ENCODE measurements around the gene SFXN2. TPM values are rescaled to one million over a fixed set of nuclear protein-coding genes. Genes with fewer than 3 reads are reported as not detected.
"Not testable (repeated sequence)": the region's sequence is repeated elsewhere in the genome, so short reads cannot be mapped to it uniquely, and the experiment has no call there.

The SFXN2 gene
- total RNA-seq, 4 donors from 2014 or later, result 1.4 to 7.8 (median 3.6) TPM

GRCh38 chr10:102681696-102682095, 32.7 kb upstream of the SFXN2 start:
- TF ChIP-seq, protein P1, sequence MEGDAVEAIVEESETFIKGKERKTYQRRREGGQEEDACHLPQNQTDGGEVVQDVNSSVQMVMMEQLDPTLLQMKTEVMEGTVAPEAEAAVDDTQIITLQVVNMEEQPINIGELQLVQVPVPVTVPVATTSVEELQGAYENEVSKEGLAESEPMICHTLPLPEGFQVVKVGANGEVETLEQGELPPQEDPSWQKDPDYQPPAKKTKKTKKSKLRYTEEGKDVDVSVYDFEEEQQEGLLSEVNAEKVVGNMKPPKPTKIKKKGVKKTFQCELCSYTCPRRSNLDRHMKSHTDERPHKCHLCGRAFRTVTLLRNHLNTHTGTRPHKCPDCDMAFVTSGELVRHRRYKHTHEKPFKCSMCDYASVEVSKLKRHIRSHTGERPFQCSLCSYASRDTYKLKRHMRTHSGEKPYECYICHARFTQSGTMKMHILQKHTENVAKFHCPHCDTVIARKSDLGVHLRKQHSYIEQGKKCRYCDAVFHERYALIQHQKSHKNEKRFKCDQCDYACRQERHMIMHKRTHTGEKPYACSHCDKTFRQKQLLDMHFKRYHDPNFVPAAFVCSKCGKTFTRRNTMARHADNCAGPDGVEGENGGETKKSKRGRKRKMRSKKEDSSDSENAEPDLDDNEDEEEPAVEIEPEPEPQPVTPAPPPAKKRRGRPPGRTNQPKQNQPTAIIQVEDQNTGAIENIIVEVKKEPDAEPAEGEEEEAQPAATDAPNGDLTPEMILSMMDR (IDR thresholded peaks at IDR 0.05), result no peak
- no peak for TF ChIP-seq POLR2A (IDR thresholded peaks at IDR 0.05)
- Histone ChIP-seq H3K4me3 (no peak overlapping the region), H3K27me3 (no peaks in the 10 kb centered on the region), H3K27ac (no peak overlapping the region), H3K36me3 (peaks cover 0 to 34% (median 0%) of the 10 kb centered on the region in 3 donors), H3K9me3 (no peaks in the 10 kb centered on the region), H3K4me1 (peaks cover 0 to 27% (median 18%) of the 10 kb centered on the region in 3 donors)
- WGBS, 2 donors, result 71 to 77% methylated on average over 5 of the region's 5 CpGs
- DNase-seq, result no peak
- intact Hi-C loops (cut with DNase I), result no loop called here

DNA sequence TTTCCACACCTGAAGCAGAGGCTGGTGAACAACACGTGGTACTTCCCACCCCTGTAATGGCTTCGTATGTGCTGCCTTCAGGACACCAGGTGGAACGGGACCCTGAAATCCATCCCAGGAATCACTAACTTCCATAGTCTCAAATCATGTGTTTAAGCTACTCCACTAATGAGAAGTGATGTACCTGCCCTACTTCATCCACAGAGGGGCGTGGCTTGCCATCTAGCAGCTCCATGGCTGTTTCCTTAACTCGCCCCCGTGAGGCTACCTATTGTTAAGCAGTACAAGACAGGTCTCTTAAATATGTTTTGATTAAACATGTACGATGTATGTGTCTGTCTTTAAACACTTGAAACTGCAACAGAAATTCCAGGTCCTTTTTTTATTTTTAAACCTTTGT, 32.0 kb upstream of the SFXN2 start:
- no peak for DNase-seq
- H3K9me3 ChIP-seq, result no peaks in the 10 kb centered on the region
- H3K27me3 ChIP-seq, result no peaks in the 10 kb centered on the region
- intact Hi-C loops (cut with DNase I), result no loop called here
- peaks cover 0 to 20% (median 12%) of the 10 kb centered on the region in 3 donors for H3K4me1 ChIP-seq
- WGBS, 2 donors, result 71 to 89% methylated on average over 4 to 6 of the region's 7 CpGs
- H3K4me3 ChIP-seq, result no peak overlapping the region
- TF ChIP-seq, protein P1 (IDR thresholded peaks at IDR 0.05), result no peak
- no peak for TF ChIP-seq POLR2A (IDR thresholded peaks at IDR 0.05)
- H3K27ac ChIP-seq, result no peak overlapping the region
- peaks cover 0 to 34% (median 0%) of the 10 kb centered on the region in 3 donors for H3K36me3 ChIP-seq

DNA sequence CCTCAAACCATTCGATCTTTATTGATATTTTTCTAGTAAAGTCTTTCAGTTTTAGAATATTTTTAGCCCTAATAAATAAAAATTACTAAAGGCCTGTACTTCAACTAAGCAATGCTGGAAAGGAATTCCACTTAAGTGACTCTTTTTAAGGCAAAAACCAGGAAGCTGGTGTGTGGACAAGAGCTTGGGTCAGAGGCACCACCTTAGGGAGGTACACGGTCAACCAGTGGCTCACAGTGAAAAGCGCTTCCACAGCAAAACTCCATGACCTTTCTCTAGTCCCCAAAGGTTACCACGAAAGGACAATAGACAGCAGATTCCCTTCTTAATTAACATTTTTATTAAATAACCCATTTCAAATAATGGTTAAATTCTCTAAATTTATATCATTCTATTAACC, 31.5 kb upstream of the SFXN2 start:
- H3K36me3 ChIP-seq, result peaks cover 0 to 34% (median 0%) of the 10 kb centered on the region in 3 donors
- H3K27me3 ChIP-seq, result no peaks in the 10 kb centered on the region
- no peak for DNase-seq
- no peaks in the 10 kb centered on the region for H3K9me3 ChIP-seq
- no peak overlapping the region for H3K4me3 ChIP-seq
- TF ChIP-seq POLR2A (IDR thresholded peaks at IDR 0.05), result no peak
- TF ChIP-seq, protein P1 (IDR thresholded peaks at IDR 0.05), result no peak
- intact Hi-C loops (cut with DNase I), result no loop called here
- WGBS, 2 donors, result 88 to 90% methylated on average over 4 of the region's 4 CpGs
- H3K4me1 ChIP-seq, result peaks cover 0 to 14% (median 9%) of the 10 kb centered on the region in 3 donors
- H3K27ac ChIP-seq, result no peak overlapping the region

GRCh38 chr10:102683736-102684135, 30.7 kb upstream of the SFXN2 start:
- Histone ChIP-seq H3K4me3 (no peak overlapping the region), H3K36me3 (peaks cover 0 to 37% (median 0%) of the 10 kb centered on the region in 3 donors), H3K4me1 (peaks cover 0 to 8% (median 6%) of the 10 kb centered on the region in 3 donors), H3K27ac (no peak overlapping the region), H3K27me3 (no peaks in the 10 kb centered on the region), H3K9me3 (no peaks in the 10 kb centered on the region)
- no peak for DNase-seq
- intact Hi-C loops (cut with DNase I), result no loop called here
- no peak for TF ChIP-seq POLR2A (IDR thresholded peaks at IDR 0.05)
- TF ChIP-seq, protein P1 (IDR thresholded peaks at IDR 0.05), result no peak
- 89 to 90% methylated on average over 3 to 4 of the region's 5 CpGs for WGBS, 2 donors

- DNase-seq, result no peak
- Histone ChIP-seq H3K4me3 (no peak overlapping the region), H3K27me3 (no peaks in the 10 kb centered on the region), H3K9me3 (no peaks in the 10 kb centered on the region), H3K4me1 (peaks cover 0 to 11% (median 0%) of the 10 kb centered on the region in 3 donors), H3K36me3 (peaks cover 0 to 29% (median under 1%) of the 10 kb centered on the region in 3 donors), H3K27ac (peak overlapping the region in 1 of 4 donors; percentile 44)
- WGBS, 2 donors, result 70 to 73% methylated on average over 8 of the region's 8 CpGs
- TF ChIP-seq, protein P1 (IDR thresholded peaks at IDR 0.05), result no peak
- TF ChIP-seq POLR2A (IDR thresholded peaks at IDR 0.05), result no peak
- intact Hi-C loops (cut with DNase I), result no loop called here
Observed at GRCh38 chr10:102691285-102692066, 23.0 kb upstream of the SFXN2 start.

DNA sequence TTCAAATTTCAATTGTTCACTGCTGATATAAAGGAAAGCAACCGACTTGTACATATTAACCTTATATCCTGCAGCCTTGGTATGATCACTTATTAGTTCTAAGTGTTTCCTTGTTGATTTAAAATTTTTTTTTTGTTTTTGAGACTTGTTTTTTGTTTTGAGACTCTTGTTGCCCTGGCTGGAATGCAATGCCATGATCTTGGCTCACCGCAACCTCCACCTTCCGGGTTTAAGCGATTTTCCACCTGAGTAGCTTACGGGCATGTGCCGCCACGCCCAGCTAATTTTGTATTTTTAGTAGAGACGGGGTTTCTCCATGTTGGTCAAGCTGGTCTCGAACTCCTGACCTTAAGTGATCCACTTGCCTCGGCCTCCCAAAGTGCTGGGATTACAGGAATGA, 19.0 kb upstream of the SFXN2 start:
- peaks cover 0 to 44% (median 7%) of the 10 kb centered on the region in 3 donors for H3K36me3 ChIP-seq
- H3K4me3 ChIP-seq; DNase-seq; intact Hi-C loops (cut with DNase I); H3K27ac ChIP-seq; H3K27me3 ChIP-seq; H3K9me3 ChIP-seq: not testable (repeated sequence)
- peaks cover 0 to 11% (median 0%) of the 10 kb centered on the region in 3 donors for H3K4me1 ChIP-seq
- WGBS, 2 donors, result 87 to 91% methylated on average over 10 of the region's 10 CpGs

All from esophagus squamous epithelium (tissue), 5 donors.